ENCODE data around the gene RAB42. TPM values are rescaled to one million over a fixed set of nuclear protein-coding genes. Genes with fewer than 3 reads are reported as not detected.

RAB42 gene
- total RNA-seq, 2 experiments from 2014 or later: not detected

DNA sequence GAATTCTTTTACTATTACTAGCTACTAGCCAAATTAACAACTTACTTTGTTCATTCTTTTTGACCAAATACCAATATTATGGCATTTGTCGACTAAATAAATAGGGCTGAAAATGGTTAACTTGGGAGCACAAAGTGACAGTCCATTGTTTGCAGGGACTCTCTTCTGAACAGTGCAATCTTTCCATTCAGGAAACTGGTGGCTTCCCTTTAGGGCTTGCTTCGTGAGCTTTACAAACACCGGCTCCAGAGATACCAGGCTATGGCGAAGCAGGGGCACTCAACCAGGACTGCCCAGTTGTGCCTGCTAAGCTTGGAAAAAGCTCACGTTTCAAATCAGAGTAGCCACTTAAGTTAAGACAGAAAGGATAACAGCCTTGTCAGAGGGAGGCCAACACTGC is 12.3 kb downstream of the RAB42 start:
- Mint-ChIP-seq H3K27ac (no peak overlapping the region), H3K4me1 (peaks cover 7% of the 10 kb centered on the region)

DNA sequence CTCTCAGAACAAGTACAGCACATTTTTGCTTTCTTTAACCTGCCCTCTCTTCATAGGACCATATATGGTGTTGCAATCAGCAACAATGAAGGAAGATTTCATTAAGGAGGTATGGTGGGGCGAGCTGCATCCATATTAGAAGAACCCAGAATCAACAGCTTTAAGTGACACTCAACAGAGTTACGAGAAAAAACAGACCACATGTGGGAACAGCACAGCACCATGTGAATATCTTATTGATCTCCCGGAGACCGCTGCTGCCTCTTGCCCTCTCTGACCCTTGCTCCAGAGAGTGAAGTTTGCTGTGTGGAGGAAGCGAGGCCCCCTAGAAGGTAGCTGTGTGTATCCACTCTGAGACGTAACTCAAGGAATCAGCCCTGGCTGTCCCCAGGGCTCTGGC is 12.9 kb downstream of the RAB42 start:
- Mint-ChIP-seq H3K36me3 (peaks cover 4% of the 10 kb centered on the region), H3K4me3 (no peak overlapping the region), H3K27me3 (no peaks in the 10 kb centered on the region), H3K27ac (no peak overlapping the region), H3K4me1 (peaks cover 7% of the 10 kb centered on the region), H3K9me3 (no peaks in the 10 kb centered on the region)
- DNase-seq: no peak

More for the DNA sequence above, 12.3 kb downstream of the RAB42 start:
- H3K9me3 Mint-ChIP-seq: no peaks in the 10 kb centered on the region
- no peak for DNase-seq
- no peaks in the 10 kb centered on the region for H3K27me3 Mint-ChIP-seq
- peaks cover 4% of the 10 kb centered on the region for H3K36me3 Mint-ChIP-seq
- H3K4me3 Mint-ChIP-seq: no peak overlapping the region

DNA sequence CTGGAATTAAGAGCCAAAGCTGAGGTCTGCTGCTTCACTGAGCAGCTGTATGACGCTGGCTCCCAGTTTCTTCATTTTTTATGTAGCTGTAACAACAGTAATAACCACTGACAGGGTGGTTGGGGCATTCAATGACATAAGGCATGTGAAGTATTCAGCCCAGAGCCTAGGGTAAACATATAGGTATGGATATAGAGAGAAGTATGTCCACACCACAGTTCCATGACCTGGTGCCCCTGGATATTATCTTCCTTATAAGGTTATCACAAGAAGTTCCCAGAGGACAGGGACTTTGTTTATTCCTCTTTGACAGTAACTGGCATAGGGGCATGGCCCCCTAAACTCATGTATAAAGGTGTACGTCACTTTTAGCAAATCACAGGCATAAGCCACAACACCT is 14.7 kb downstream of the RAB42 start:
- peaks cover 4% of the 10 kb centered on the region for H3K36me3 Mint-ChIP-seq
- no peaks in the 10 kb centered on the region for H3K9me3 Mint-ChIP-seq
- no peak for DNase-seq
- H3K27me3 Mint-ChIP-seq: no peaks in the 10 kb centered on the region
- H3K4me1 Mint-ChIP-seq: peaks cover 4% of the 10 kb centered on the region
- H3K4me3 Mint-ChIP-seq: no peak overlapping the region
- no peak overlapping the region for H3K27ac Mint-ChIP-seq

DNA sequence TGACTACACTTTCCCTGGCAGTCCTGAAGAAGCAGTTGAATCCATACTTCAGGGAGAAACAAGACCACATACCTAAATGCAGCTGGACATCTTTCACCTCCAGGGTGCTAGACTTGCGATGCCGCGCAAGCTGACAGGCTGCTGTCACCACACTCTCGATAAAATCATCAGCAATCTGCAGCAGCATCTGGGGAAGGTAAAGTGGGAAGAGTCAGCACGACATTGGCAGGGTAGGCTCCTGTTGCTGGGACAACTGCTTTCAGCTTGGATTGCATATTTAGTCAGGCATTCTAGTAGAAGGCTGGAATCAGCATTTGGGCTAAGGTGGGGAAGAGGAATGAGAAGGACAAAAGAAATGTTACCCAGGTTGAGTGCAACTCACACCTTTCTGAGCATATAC is 21.1 kb downstream of the RAB42 start:
- Mint-ChIP-seq H3K4me3 (no peak overlapping the region), H3K9me3 (no peaks in the 10 kb centered on the region), H3K36me3 (peaks cover 3% of the 10 kb centered on the region), H3K4me1 (no peaks in the 10 kb centered on the region), H3K27ac (no peak overlapping the region), H3K27me3 (no peaks in the 10 kb centered on the region)
- DNase-seq: no peak

DNA sequence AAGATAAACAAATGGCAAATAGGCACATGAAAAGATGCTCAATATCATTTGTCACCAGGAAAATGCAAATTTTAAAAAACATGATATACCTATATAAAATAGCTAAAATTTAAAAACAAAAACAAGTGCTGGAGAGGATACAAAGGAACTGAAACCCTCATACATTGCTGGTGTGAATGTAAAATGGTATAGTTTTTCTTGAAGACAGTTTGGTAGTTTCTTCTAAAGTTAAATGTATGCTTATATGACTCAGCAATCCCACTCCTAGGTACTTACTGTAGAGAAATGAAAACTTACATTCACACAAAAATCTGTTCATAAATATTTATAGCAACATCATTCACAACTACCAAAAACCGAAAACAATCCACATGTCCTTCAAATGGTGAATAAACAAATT is 39.6 kb downstream of the RAB42 start:
- Mint-ChIP-seq H3K36me3 (peaks cover 11% of the 10 kb centered on the region), H3K27me3 (no peaks in the 10 kb centered on the region), H3K4me1 (peaks cover 18% of the 10 kb centered on the region), H3K4me3 (no peak overlapping the region), H3K9me3 (no peaks in the 10 kb centered on the region), H3K27ac (no peak overlapping the region)
- DNase-seq: no peak

DNA sequence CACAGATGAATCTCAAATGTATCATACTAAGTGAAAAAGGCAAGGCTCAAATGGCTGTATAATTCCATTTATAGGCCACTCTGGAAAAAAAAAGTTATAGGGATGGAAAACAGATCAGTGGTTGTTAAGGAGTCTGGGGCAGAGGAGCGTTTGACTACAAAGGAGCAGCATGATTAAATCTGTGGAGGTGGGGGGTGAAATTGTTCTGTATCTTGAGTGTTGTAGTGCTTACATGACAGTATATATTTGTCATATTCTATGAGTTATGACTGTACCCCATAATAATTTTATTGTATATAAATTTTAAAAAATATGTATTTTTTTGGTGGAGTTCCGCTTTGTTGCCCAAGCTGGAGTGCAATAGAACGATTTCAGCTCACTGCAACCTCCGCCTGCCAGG is 40.5 kb downstream of the RAB42 start:
- H3K27ac Mint-ChIP-seq: no peak overlapping the region
- H3K36me3 Mint-ChIP-seq: peaks cover 11% of the 10 kb centered on the region
- no peaks in the 10 kb centered on the region for H3K27me3 Mint-ChIP-seq
- no peak overlapping the region for H3K4me3 Mint-ChIP-seq
- H3K4me1 Mint-ChIP-seq: peaks cover 21% of the 10 kb centered on the region
- H3K9me3 Mint-ChIP-seq: no peaks in the 10 kb centered on the region
- no peak for DNase-seq

DNA sequence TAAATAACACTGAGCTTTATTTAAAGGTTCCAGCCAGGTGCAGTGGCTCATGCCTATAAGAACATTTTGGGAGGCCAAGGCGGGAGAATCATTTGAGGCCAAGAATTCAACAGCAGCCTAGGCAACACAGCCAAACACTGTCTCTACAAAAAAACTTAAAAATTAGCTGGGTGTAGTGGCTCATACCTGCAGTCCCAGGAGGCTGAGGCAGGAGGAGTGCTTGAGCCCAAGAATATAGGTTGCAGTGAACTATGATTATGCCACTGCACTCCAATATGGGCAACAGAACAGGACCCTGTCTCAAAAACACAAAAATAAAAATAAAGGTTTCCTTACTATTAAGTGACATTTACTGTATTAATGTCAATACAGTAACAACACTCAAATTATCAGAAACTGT is 48.7 kb downstream of the RAB42 start:
- DNase-seq: peak; percentile 23
- H3K4me1 Mint-ChIP-seq: peaks cover 41% of the 10 kb centered on the region
- H3K36me3 Mint-ChIP-seq: peaks cover 20% of the 10 kb centered on the region
- H3K4me3 Mint-ChIP-seq: peak overlapping the region; percentile 100
- H3K27me3 Mint-ChIP-seq: no peaks in the 10 kb centered on the region
- H3K27ac Mint-ChIP-seq: no peak overlapping the region
- no peaks in the 10 kb centered on the region for H3K9me3 Mint-ChIP-seq

DNA sequence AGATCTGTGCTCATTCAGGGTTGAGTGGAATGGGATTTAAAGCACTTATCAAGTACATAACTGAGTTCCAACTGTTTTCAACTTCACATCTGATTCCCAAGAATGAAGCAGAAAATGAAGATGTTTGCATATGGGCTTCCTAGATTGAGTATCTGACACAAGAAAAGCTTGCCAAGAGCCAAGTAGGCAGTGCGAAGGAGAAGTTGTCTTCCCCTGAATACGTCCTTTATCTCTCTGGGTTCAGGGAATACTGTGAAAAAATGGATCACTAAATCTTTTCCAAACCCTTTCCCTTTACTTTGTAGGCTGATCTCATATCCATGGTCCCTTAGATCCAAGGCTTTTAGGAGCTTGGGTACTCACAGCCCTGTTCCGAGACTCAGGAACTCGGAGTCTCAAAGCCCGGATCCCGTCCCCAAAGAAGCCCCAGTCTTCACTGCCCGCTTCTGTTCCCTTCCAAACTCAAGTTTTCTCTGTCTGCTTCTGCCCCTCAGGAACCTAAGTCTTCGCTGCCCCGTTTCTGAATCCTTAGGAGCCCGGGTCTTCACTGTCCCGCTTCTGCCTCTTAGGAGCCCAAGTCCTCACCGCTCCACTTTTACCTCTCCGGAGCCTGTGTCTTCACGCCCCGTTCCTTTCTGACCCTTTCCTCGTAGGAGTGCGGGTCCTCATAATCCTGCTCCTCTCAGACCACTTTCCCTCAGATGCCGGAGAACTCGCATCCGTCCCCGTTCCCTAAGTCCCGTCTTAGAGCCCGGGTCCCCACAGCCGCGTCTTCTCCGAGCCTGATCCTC is 50.2 kb downstream of the RAB42 start:
- Mint-ChIP-seq H3K36me3 (peaks cover 17% of the 10 kb centered on the region), H3K4me1 (peaks cover 32% of the 10 kb centered on the region), H3K4me3 (peak overlapping the region; percentile 100), H3K27me3 (no peaks in the 10 kb centered on the region), H3K9me3 (no peaks in the 10 kb centered on the region), H3K27ac (peak overlapping the region; percentile 99)
- no peak for DNase-seq

DNA sequence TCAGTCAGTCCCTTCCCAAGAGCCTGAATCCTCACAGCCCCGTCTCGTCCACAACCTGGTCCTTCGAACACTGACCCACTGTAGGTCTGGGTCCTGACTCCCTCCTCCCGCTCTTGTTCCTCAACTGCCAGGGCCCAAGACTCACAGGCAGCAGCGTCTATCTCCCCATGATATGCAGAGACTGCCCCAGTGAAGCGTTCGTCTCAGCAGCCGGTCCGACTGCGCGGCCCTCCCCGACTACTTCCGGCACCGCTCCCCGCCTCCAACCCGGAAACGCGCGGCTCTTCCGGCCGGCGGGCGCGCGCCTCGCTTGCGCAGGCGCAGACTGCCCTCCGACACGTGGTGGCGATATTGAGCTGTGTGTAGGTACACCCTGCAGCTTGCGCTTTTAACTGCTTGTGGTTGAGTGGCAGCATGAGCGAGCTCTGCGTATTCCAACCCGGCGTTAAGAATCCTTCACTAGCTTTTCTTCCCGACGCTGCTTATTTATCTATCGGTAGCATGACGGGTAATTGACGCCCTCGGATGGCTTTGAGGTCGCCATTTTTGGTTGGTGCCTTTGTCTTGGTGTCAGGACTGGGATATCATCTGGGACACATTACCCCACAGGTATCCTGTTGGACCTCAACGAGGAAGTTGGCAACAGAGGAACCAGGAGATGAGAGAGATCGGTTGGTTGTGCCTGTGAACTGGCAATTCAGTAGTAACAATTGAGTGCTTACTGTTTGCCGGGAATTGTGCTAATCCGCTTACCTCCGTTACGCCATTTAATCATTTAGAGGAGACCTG is 51.0 kb downstream of the RAB42 start, which contains the start of gene TAF12:
Gene TAF12, minus strand, starts transcription at position 221 of the 789 bp plus-strand sequence. CDS start 20,986 bp downstream, outside the sequence.
- H3K9me3 Mint-ChIP-seq: no peaks in the 10 kb centered on the region

DNA sequence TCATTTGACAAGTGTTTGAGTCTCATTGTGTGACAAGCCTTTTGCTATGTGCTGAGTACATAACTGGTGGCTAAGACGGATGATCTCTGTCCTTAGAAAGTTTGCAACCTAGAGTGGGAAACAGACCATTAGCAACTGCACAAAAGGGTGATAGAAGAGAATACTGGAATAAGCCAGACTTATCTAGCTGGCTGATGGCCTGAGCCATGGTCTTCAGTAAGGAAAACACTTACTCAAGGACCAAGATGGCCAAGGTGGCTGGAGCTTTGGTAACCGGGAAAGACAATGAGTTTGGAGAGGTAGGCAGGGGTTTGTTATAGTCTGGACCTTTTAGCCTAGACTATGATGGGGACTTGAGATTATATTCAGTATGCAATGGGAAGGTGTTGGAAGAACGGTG is 52.4 kb downstream of the RAB42 start:
- no peak for DNase-seq
- peak overlapping the region; percentile 100 for H3K4me3 Mint-ChIP-seq
- peaks cover 4% of the 10 kb centered on the region for H3K27me3 Mint-ChIP-seq
- H3K9me3 Mint-ChIP-seq: no peaks in the 10 kb centered on the region
- H3K4me1 Mint-ChIP-seq: peaks cover 47% of the 10 kb centered on the region
- H3K36me3 Mint-ChIP-seq: peaks cover 17% of the 10 kb centered on the region
- H3K27ac Mint-ChIP-seq: peak overlapping the region; percentile 99

More for the DNA sequence above, 51.0 kb downstream of the RAB42 start, which contains the start of gene TAF12:
- Mint-ChIP-seq H3K27ac (peak within 1 kb of the TSS; percentile 99), H3K4me1 (peaks cover 36% of the 10 kb centered on the region), H3K36me3 (peaks cover 17% of the 10 kb centered on the region), H3K27me3 (no peaks in the 10 kb centered on the region), H3K4me3 (peak within 1 kb of the TSS; percentile 100)
- DNase-seq: peak; percentile 90

Other genes starting within 250 kb of the RAB42 start
- gene PHACTR4, start 222.5 kb upstream of the RAB42 start, total RNA-seq: 10 to 100 TPM; 23.9 TPM
- gene RCC1, start 86.2 kb upstream of the RAB42 start, total RNA-seq: 100 to 1,000 TPM; 133 to 138 TPM
- gene TRNAU1AP, start 39.2 kb upstream of the RAB42 start, total RNA-seq: 10 to 100 TPM; 42.6 to 43.2 TPM
- 10 to 100 TPM; 26.5 to 28.0 TPM for gene TAF12, start 50.8 kb downstream of the RAB42 start, total RNA-seq
- not detected for gene RNU11, start 56.3 kb downstream of the RAB42 start, total RNA-seq
- gene GMEB1, start 76.5 kb downstream of the RAB42 start, total RNA-seq: 10 to 100 TPM; 25.3 to 26.6 TPM
- 100 to 1,000 TPM; 104 to 107 TPM for gene YTHDF2, start 144.7 kb downstream of the RAB42 start, total RNA-seq
- under 1 TPM in 1 of 2 experiments, not detected in 1; 0.02 TPM for gene OPRD1, start 219.9 kb downstream of the RAB42 start, total RNA-seq